Measurements from ENCODE around the gene CIAO2B.
"Not testable (repeated sequence)": the region's sequence is repeated elsewhere in the genome, so short reads cannot be mapped to it uniquely, and the experiment has no call there.

CIAO2B gene

DNA sequence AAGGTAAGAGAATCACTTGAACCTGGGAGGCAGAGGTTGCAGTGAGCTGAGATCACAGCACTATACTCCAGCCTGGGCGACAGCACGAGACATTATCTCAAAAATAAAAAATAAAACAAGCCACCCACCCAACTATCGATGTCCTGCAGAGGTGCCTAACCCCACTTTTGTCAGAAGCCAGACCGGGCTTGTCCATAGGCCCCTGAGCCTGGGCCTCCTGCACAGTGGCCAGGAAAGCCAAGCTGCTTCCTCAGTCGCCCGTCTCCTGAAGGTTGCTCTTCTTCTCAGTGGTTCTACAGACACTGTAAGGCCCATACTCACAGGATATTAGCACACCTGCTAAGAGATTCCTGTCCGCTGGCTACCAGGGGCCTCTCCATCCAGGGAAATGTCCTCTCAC lies 12.3 kb upstream of the CIAO2B start:
- peaks cover 23% of the 10 kb centered on the region for H3K36me3 ChIP-seq (ENCODE audit: control insufficient read depth, insufficient read depth, low read length)
- H3K9me3 ChIP-seq (ENCODE audit: control insufficient read depth, low read length): peaks cover 7% of the 10 kb centered on the region
- H3K4me3 ChIP-seq (ENCODE audit: extremely low read depth, insufficient read depth, low read length, poor library complexity, severe bottlenecking): no peak overlapping the region
- no peaks in the 10 kb centered on the region for H3K4me1 ChIP-seq (ENCODE audit: control insufficient read depth, insufficient read depth, low read length, poor library complexity, severe bottlenecking)
- H3K27ac ChIP-seq (ENCODE audit: low read depth, low read length, severe bottlenecking): no peak overlapping the region
- WGBS, 2 experiments (ENCODE audit: insufficient coverage in 2 of 2): 81 to 90% methylated on average over 5 to 7 of the region's 7 CpGs

GRCh38 chr16:66945939-66946338 lies 11.7 kb upstream of the CIAO2B start:
- H3K36me3 ChIP-seq (ENCODE audit: control insufficient read depth, insufficient read depth, low read length): peaks cover 29% of the 10 kb centered on the region
- H3K9me3 ChIP-seq (ENCODE audit: control insufficient read depth, low read length): peaks cover under 1% of the 10 kb centered on the region
- 89 to 95% methylated on average over 2 of the region's 4 CpGs for WGBS, 2 experiments (ENCODE audit: insufficient coverage in 2 of 2)
- no peak overlapping the region for H3K4me3 ChIP-seq (ENCODE audit: extremely low read depth, insufficient read depth, low read length, poor library complexity, severe bottlenecking)
- no peaks in the 10 kb centered on the region for H3K4me1 ChIP-seq (ENCODE audit: control insufficient read depth, insufficient read depth, low read length, poor library complexity, severe bottlenecking)
- no peak overlapping the region for H3K27ac ChIP-seq (ENCODE audit: low read depth, low read length, severe bottlenecking)

- H3K36me3 ChIP-seq (ENCODE audit: control insufficient read depth, insufficient read depth, low read length): peaks cover 35% of the 10 kb centered on the region
- 92 to 99% methylated on average over 7 of the region's 9 CpGs for WGBS, 2 experiments (ENCODE audit: insufficient coverage in 2 of 2)
- H3K4me3 ChIP-seq (ENCODE audit: extremely low read depth, insufficient read depth, low read length, poor library complexity, severe bottlenecking); H3K9me3 ChIP-seq (ENCODE audit: control insufficient read depth, low read length); H3K27ac ChIP-seq (ENCODE audit: low read depth, low read length, severe bottlenecking); H3K4me1 ChIP-seq (ENCODE audit: control insufficient read depth, insufficient read depth, low read length, poor library complexity, severe bottlenecking): not testable (repeated sequence)
Measured at GRCh38 chr16:66944971-66945370, 10.8 kb upstream of the CIAO2B start.

DNA sequence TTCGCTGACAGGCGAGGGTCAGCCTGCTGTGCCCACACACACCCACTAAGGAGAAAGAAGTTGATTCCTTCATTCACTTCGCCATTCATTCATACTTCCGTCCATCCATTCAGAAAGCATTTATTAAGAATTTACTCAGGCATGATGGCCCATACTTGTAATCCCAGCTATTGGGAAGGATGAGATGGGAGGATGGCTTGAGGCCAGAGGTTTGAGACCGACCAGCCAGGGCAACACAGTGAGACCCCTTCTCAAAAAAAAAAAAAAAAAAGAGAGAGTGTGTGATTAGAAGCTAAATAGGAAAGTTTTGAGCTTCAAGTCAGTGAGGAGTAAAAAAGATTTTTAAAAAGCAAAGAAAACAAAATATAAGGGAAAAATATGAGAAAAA lies 9.8 kb upstream of the CIAO2B start:
- WGBS, 2 experiments (ENCODE audit: insufficient coverage in 2 of 2): no CpG with 5 or more reads among the region's 5 CpGs
- H3K4me1 ChIP-seq (ENCODE audit: control insufficient read depth, insufficient read depth, low read length, poor library complexity, severe bottlenecking): no peaks in the 10 kb centered on the region
- H3K9me3 ChIP-seq (ENCODE audit: control insufficient read depth, low read length): no peaks in the 10 kb centered on the region
- H3K27ac ChIP-seq (ENCODE audit: low read depth, low read length, severe bottlenecking): no peak overlapping the region
- H3K4me3 ChIP-seq (ENCODE audit: extremely low read depth, insufficient read depth, low read length, poor library complexity, severe bottlenecking): no peak overlapping the region
- peaks cover 42% of the 10 kb centered on the region for H3K36me3 ChIP-seq (ENCODE audit: control insufficient read depth, insufficient read depth, low read length)

GRCh38 chr16:66943426-66944053 lies 9.3 kb upstream of the CIAO2B start:
- Histone ChIP-seq H3K4me1 (ENCODE audit: control insufficient read depth, insufficient read depth, low read length, poor library complexity, severe bottlenecking) (no peaks in the 10 kb centered on the region), H3K4me3 (ENCODE audit: extremely low read depth, insufficient read depth, low read length, poor library complexity, severe bottlenecking) (no peak overlapping the region), H3K9me3 (ENCODE audit: control insufficient read depth, low read length) (no peaks in the 10 kb centered on the region), H3K27ac (ENCODE audit: low read depth, low read length, severe bottlenecking) (no peak overlapping the region), H3K36me3 (ENCODE audit: control insufficient read depth, insufficient read depth, low read length) (peaks cover 46% of the 10 kb centered on the region)
- WGBS, 2 experiments (ENCODE audit: insufficient coverage in 2 of 2): 97% methylated on average over 13 to 14 of the region's 15 CpGs

- H3K4me1 ChIP-seq (ENCODE audit: control insufficient read depth, insufficient read depth, low read length, poor library complexity, severe bottlenecking): no peaks in the 10 kb centered on the region
- H3K4me3 ChIP-seq (ENCODE audit: extremely low read depth, insufficient read depth, low read length, poor library complexity, severe bottlenecking): no peak overlapping the region
- H3K9me3 ChIP-seq (ENCODE audit: control insufficient read depth, low read length): no peaks in the 10 kb centered on the region
- peaks cover 46% of the 10 kb centered on the region for H3K36me3 ChIP-seq (ENCODE audit: control insufficient read depth, insufficient read depth, low read length)
- H3K27ac ChIP-seq (ENCODE audit: low read depth, low read length, severe bottlenecking): no peak overlapping the region
- 97% methylated on average over 4 to 5 of the region's 5 CpGs for WGBS, 2 experiments (ENCODE audit: insufficient coverage in 2 of 2)
Measured at GRCh38 chr16:66942981-66943380, 8.8 kb upstream of the CIAO2B start.

DNA sequence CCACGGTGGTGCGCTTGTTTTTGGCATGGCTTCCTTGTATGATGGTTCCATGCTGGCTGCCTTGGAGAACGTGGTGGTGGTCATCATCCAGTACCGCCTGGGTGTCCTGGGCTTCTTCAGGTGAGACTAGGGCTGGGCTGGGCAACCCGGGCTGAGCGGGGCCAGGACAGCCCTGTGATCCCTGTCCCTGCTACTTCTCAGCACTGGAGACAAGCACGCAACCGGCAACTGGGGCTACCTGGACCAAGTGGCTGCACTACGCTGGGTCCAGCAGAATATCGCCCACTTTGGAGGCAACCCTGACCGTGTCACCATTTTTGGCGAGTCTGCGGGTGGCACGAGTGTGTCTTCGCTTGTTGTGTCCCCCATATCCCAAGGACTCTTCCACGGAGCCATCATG lies 6.0 kb upstream of the CIAO2B start:
- H3K36me3 ChIP-seq (ENCODE audit: control insufficient read depth, insufficient read depth, low read length): peaks cover 58% of the 10 kb centered on the region
- H3K9me3 ChIP-seq (ENCODE audit: control insufficient read depth, low read length): no peaks in the 10 kb centered on the region
- no peak overlapping the region for H3K27ac ChIP-seq (ENCODE audit: low read depth, low read length, severe bottlenecking)
- WGBS, 2 experiments (ENCODE audit: insufficient coverage in 2 of 2): 97 to 98% methylated on average over 15 to 16 of the region's 16 CpGs
- H3K4me1 ChIP-seq (ENCODE audit: control insufficient read depth, insufficient read depth, low read length, poor library complexity, severe bottlenecking): peaks cover 8% of the 10 kb centered on the region
- no peak overlapping the region for H3K4me3 ChIP-seq (ENCODE audit: extremely low read depth, insufficient read depth, low read length, poor library complexity, severe bottlenecking)

DNA sequence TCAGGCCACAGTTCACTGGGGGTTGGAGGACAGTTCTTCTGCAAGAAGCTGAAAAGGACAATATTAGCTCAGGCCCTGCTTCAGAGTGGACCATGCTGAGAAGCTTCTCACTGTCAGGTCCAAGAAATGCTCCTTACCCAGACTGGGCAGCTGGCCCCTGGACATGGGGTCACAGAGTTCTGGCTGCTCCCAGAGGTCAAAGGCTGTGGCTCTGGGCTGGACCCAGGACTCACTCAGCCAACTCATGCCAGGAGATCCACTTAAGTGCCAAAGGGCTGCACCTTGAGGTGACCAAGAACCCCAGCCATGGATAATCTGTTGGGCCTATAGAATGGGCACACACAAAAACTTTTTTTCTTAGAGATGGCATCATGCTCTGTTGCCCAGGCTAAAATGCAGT lies 5.2 kb upstream of the CIAO2B start:
- no peak overlapping the region for H3K4me3 ChIP-seq (ENCODE audit: extremely low read depth, insufficient read depth, low read length, poor library complexity, severe bottlenecking)
- no peak overlapping the region for H3K27ac ChIP-seq (ENCODE audit: low read depth, low read length, severe bottlenecking)
- H3K4me1 ChIP-seq (ENCODE audit: control insufficient read depth, insufficient read depth, low read length, poor library complexity, severe bottlenecking): peaks cover 9% of the 10 kb centered on the region
- H3K36me3 ChIP-seq (ENCODE audit: control insufficient read depth, insufficient read depth, low read length): peaks cover 58% of the 10 kb centered on the region
- H3K9me3 ChIP-seq (ENCODE audit: control insufficient read depth, low read length): no peaks in the 10 kb centered on the region

DNA sequence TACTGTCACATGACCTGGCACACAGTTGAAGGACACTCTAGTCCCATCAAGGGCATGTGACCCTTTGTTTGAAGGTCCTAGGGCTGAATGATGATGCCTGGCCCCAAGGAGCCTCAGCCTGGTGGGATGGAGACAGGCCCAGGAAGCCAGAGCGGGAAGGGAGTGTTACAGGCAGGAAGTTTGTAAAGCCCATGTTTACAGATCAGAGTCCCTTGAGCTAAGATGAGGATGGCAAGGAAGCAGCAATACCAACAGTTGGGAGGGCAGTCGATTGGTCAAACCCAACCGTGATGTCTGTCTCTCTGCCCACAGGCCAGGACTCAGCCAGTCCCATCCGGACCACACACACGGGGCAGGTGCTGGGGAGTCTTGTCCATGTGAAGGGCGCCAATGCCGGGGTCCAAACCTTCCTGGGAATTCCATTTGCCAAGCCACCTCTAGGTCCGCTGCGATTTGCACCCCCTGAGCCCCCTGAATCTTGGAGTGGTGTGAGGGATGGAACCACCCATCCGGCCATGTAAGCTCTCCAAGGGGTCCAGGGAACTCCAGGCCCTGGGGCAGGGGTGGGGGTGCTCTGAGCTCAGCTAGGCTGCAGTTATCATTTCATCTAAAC lies 3.6 kb upstream of the CIAO2B start:
- 96 to 98% methylated on average over 9 of the region's 10 CpGs for WGBS, 2 experiments (ENCODE audit: insufficient coverage in 2 of 2)
- Histone ChIP-seq H3K9me3 (ENCODE audit: control insufficient read depth, low read length) (no peaks in the 10 kb centered on the region), H3K36me3 (ENCODE audit: control insufficient read depth, insufficient read depth, low read length) (peaks cover 50% of the 10 kb centered on the region), H3K4me1 (ENCODE audit: control insufficient read depth, insufficient read depth, low read length, poor library complexity, severe bottlenecking) (peaks cover 13% of the 10 kb centered on the region), H3K27ac (ENCODE audit: low read depth, low read length, severe bottlenecking) (no peak overlapping the region), H3K4me3 (ENCODE audit: extremely low read depth, insufficient read depth, low read length, poor library complexity, severe bottlenecking) (no peak overlapping the region)

DNA sequence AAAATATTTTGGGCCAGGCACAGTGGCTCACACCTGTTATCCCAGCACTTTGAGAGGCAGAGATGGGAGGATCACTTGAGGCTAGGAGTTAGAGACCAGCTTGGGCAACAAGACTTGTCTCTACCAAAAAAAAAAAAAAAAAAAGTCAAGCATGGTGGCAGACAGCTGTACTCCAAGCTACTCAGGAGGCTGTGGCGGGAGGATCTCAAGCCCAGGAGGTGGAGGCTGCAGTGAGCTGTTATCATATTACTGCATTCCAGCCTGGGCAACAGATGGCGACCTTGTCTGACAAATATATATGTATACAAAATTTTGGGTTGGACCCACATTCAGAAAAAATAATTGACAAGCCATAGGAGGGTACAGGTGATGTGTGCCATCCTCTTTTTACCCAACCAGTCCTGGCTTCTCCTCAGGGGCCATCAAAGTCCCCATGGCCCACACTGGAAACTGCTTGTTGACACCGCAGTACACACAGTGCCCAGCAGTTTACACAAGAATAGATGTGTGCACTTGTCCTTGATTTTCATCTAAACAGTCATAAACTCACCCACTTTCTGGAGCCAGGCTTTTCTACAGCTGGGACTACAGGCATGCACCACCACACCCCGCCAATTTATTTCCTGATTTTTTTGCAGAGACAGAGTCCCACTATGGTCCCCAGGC lies 2.8 kb upstream of the CIAO2B start:
- WGBS, 2 experiments (ENCODE audit: insufficient coverage in 2 of 2): 93 to 95% methylated on average over 2 to 3 of the region's 4 CpGs
- Histone ChIP-seq H3K36me3 (ENCODE audit: control insufficient read depth, insufficient read depth, low read length) (peaks cover 48% of the 10 kb centered on the region), H3K27ac (ENCODE audit: low read depth, low read length, severe bottlenecking) (no peak overlapping the region), H3K4me3 (ENCODE audit: extremely low read depth, insufficient read depth, low read length, poor library complexity, severe bottlenecking) (no peak overlapping the region), H3K4me1 (ENCODE audit: control insufficient read depth, insufficient read depth, low read length, poor library complexity, severe bottlenecking) (peaks cover 13% of the 10 kb centered on the region), H3K9me3 (ENCODE audit: control insufficient read depth, low read length) (no peaks in the 10 kb centered on the region)

DNA sequence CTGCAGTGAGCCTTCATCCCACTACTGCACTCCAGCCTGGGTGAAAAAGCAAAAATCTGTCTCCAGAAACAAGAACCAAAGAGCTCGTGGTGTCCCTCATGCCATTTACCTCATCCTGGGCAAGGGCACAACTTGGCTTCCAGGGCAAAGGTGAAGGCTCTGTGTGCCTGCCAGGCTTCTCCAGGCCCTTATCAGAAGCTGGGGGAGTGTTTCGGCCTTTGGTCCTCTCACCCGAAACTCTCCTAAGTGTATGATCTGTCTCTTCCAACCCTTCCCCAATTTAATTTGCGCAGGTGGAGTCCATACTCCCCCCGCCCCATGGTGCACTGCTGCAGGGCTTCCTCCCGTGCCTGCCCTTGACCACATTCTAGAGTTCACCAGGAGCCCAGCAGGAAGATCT lies 2.3 kb upstream of the CIAO2B start:
- H3K36me3 ChIP-seq (ENCODE audit: control insufficient read depth, insufficient read depth, low read length): peaks cover 47% of the 10 kb centered on the region
- H3K9me3 ChIP-seq (ENCODE audit: control insufficient read depth, low read length): no peaks in the 10 kb centered on the region
- 92 to 100% methylated on average over 5 of the region's 6 CpGs for WGBS, 2 experiments (ENCODE audit: insufficient coverage in 2 of 2)
- no peak overlapping the region for H3K4me3 ChIP-seq (ENCODE audit: extremely low read depth, insufficient read depth, low read length, poor library complexity, severe bottlenecking)
- H3K4me1 ChIP-seq (ENCODE audit: control insufficient read depth, insufficient read depth, low read length, poor library complexity, severe bottlenecking): peaks cover 13% of the 10 kb centered on the region
- H3K27ac ChIP-seq (ENCODE audit: low read depth, low read length, severe bottlenecking): no peak overlapping the region

Data from mesodermal cell (in vitro differentiated cells).